ENCODE data around the gene TOX3. TPM values are rescaled to one million over a fixed set of nuclear protein-coding genes. Genes with fewer than 3 reads are reported as not detected.

The TOX3 gene
- not detected in 2 replicates for total RNA-seq (ENCODE audit: low replicate concordance)

DNA sequence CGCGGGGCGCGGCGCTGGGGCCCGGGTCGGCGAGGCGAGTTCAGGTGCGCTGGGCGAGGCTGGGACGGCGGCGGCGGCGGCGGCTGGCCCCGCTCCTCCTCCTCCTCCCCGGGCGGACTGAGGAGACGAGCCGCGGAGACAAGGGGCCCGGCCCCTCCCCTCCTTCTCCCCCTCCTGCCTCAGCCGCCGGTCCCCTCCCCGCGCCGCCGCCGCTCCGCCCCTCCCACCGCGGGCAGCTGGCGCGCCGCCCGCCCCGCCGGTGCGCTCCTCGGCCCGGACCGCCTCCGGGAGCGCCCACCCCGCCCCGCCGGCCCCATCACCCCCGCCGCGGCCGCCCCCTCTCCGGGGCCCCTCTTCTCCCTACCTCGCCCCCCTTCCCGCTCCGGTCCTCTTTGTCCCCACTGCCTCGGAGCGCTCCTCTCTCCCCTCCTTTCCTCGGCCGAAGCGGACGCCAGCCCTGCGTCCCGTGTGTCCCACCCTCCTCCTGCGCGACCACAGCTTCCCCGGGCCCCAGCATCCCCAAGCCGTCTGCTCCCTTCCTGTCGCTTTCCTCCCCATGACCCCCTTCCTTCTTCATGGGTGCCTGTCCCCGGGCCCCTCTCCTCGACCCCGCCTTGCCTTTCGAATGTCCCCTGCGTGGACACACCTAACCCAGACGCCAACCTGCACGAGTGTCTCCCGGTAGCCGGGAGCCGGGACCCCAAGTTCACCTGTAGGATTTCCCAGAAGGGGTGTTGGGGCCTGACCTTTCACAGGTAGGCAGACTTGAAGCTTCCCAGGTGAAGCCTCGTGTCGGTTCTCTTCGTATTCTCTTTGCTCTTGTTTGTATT lies at the start of gene TOX3:
TSS of gene TOX3 (minus strand) at position 140 of the 830 bp plus-strand sequence. CDS start 420 bp downstream, outside the sequence.
- H3K4me3 ChIP-seq (ENCODE audit: low read depth, low read length): no peak within 1 kb of the TSS
- no peak for DNase-seq (ENCODE audit: low read depth)
- TF ChIP-seq, protein P1, sequence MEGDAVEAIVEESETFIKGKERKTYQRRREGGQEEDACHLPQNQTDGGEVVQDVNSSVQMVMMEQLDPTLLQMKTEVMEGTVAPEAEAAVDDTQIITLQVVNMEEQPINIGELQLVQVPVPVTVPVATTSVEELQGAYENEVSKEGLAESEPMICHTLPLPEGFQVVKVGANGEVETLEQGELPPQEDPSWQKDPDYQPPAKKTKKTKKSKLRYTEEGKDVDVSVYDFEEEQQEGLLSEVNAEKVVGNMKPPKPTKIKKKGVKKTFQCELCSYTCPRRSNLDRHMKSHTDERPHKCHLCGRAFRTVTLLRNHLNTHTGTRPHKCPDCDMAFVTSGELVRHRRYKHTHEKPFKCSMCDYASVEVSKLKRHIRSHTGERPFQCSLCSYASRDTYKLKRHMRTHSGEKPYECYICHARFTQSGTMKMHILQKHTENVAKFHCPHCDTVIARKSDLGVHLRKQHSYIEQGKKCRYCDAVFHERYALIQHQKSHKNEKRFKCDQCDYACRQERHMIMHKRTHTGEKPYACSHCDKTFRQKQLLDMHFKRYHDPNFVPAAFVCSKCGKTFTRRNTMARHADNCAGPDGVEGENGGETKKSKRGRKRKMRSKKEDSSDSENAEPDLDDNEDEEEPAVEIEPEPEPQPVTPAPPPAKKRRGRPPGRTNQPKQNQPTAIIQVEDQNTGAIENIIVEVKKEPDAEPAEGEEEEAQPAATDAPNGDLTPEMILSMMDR (IDR thresholded peaks at IDR 0.05; ENCODE audit: insufficient read depth, low read length): no peak

DNA sequence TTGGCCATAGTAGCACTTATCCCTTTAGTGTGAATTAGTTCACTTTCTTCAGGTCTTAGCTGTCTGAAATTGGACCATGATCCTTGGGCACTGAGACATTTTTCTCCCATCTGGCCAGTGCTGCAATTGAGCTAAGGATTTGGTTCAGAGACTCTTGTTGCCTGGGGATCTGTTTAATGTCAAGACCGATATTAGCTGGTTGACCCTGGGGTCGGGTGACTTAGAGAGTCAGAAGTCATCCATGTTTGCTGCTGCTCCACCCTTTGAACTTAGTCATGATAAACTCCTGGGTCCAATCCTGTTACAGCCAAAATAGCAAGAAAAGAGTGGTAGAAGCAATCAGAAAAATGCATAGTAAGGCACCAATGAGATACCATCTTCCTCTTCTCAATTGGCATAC lies 45.8 kb upstream of the TOX3 start:
- no peak overlapping the region for H3K4me3 ChIP-seq (ENCODE audit: low read depth, low read length)
- TF ChIP-seq, protein P1 (IDR thresholded peaks at IDR 0.05; ENCODE audit: insufficient read depth, low read length): no peak
- DNase-seq (ENCODE audit: low read depth): no peak

DNA sequence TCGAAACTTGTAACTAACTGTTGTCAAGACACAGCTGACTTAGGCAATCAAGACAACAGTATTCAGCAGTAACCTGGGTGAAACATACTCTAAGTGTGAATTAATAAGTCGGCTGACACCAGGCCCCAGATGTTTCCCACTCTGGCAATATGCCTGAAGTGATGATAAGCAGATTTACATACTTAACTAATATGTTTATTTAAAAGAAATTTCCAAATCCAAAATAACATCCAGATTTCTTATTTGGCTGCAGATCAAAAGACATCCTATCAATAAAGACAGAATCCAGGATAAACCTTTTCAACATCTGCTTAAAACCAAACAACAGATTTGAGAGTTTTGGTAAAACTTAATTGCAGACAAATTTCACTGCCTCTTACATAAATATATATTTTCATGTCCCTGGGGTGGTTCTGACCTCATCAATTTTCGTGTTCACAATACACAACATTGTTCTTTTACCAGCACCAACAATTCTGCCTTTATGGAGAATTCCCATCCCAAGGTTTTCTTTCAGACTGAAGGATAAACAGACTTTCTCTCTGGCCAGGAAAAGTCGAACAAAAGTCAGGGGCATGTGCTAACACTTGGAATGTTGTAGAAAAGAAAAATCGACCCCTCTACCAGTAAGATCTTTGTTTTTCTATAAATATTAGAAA lies 45.1 kb upstream of the TOX3 start:
- no peak for DNase-seq (ENCODE audit: low read depth)
- H3K4me3 ChIP-seq (ENCODE audit: low read depth, low read length): no peak overlapping the region
- TF ChIP-seq, protein P1 (IDR thresholded peaks at IDR 0.05; ENCODE audit: insufficient read depth, low read length): no peak

DNA sequence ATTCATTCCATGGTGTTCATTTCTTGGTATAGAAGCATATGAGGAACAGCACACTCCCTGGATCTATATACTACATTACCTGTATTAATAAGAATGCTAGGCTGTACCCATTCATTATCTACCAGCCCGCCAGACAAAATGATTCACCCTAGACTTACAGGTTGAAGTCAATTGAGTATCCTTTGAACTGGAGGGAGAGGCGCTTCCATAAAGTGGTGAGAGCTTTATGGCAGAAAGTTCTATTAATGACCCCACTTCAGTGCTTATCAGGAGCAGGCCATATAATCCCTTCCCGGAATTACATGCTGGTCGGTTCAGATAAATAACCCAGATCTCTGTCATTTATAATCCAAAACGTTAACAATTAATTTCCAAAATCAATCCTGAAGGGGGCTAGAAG lies 44.5 kb upstream of the TOX3 start:
- DNase-seq (ENCODE audit: low read depth): no peak
- no peak overlapping the region for H3K4me3 ChIP-seq (ENCODE audit: low read depth, low read length)
- TF ChIP-seq, protein P1 (IDR thresholded peaks at IDR 0.05; ENCODE audit: insufficient read depth, low read length): no peak

DNA sequence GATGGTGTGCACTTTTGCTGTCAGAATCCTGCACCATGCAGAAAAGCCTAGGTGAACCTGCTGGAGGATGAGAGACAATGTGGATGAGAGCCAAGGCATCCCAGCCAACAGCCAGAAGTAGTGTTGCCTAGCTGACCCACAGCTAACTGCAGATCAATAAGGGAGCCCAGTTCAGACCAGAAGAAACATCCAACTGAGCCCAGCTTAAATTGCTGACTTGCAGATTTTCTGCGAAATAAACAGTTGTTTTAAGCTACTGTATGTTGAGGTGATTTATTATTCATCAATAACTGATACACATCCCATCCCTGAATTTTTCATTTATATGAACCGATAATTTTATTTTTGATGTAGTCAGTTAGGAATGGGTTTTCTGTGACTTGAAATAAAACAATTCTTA lies 39.2 kb upstream of the TOX3 start:
- DNase-seq (ENCODE audit: low read depth): no peak
- no peak overlapping the region for H3K4me3 ChIP-seq (ENCODE audit: low read depth, low read length)
- TF ChIP-seq, protein P1 (IDR thresholded peaks at IDR 0.05; ENCODE audit: insufficient read depth, low read length): no peak

DNA sequence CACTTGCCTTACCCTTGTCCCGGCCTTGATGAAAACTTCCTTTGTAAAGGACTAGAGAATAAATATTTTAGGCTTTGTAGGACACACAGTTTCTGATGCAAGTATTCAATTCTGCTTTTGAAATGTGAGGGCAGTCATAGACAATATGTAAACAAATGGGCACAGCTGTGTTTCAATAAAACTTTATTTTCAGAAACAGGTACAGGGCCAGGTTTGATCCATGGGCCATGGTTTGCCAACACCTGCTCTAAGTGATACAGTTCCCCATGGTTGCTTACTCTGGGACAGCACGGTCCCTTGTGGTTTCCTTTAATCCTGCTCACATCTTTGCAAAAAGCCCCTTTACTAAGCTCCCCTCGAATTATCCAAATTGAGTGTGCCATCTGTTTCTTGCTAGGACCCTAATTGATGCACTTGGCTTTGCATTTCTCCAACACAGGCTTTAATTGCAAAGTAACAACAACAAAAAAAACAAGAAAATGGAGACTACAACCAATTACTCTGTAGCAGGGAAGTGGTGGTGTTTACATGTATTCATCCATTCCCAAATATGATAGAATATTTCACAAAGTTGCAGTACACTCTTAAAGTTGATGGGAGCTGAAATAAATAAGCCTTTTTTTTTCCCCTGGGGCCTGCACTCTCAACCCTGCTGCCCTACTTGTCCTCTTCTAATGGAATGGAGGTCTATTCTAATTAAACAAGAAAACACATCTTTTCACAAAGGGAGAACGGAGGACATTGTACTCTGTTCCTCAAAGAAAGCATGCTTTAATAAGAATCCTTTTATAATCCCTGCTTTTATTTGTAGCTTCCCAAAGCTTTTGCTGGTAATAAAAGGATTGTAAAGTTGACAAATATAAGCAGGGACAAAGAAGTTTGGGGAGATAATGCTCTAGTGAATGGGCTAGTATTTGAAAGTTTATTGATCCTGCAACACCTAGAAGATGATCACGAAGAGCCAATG lies 37.7 kb upstream of the TOX3 start:
- DNase-seq (ENCODE audit: low read depth): no peak
- TF ChIP-seq, protein P1 (IDR thresholded peaks at IDR 0.05; ENCODE audit: insufficient read depth, low read length): no peak
- no peak overlapping the region for H3K4me3 ChIP-seq (ENCODE audit: low read depth, low read length)

Data from fibroblast of the aortic adventitia (primary cell).